ENCODE measurements around the gene MCF2L2. TPM values are rescaled to one million over a fixed set of nuclear protein-coding genes. Genes with fewer than 3 reads are reported as not detected.
"Not testable (repeated sequence)": the region's sequence is repeated elsewhere in the genome, so short reads cannot be mapped to it uniquely, and the experiment has no call there.

Gene MCF2L2
- total RNA-seq, 2 experiments from 2014 or later: 1.9 to 2.2 TPM

- no peak for DNase-seq
- H3K27ac Mint-ChIP-seq: no peak overlapping the region
- H3K27me3 Mint-ChIP-seq: peaks cover 4% of the 10 kb centered on the region
- peaks cover 2% of the 10 kb centered on the region for H3K36me3 Mint-ChIP-seq
- H3K4me3 Mint-ChIP-seq: no peak overlapping the region
- peaks cover 17% of the 10 kb centered on the region for H3K4me1 Mint-ChIP-seq
- no peaks in the 10 kb centered on the region for H3K9me3 Mint-ChIP-seq
Observed at GRCh38 chr3:183449791-183450190, 21.4 kb upstream of the MCF2L2 start.

GRCh38 chr3:183449391-183449790, 21.0 kb upstream of the MCF2L2 start:
- Mint-ChIP-seq H3K4me3 (no peak overlapping the region), H3K27ac (no peak overlapping the region), H3K27me3 (peaks cover 4% of the 10 kb centered on the region), H3K36me3 (peaks cover 2% of the 10 kb centered on the region), H3K9me3 (peaks cover 3% of the 10 kb centered on the region), H3K4me1 (peaks cover 17% of the 10 kb centered on the region)
- no peak for DNase-seq

- H3K36me3 Mint-ChIP-seq: peaks cover 3% of the 10 kb centered on the region
- peak overlapping the region; percentile 37 for H3K4me3 Mint-ChIP-seq
- H3K27me3 Mint-ChIP-seq: peaks cover 4% of the 10 kb centered on the region
- DNase-seq: no peak
- H3K27ac Mint-ChIP-seq: no peak overlapping the region
- H3K9me3 Mint-ChIP-seq: peaks cover 8% of the 10 kb centered on the region
- H3K4me1 Mint-ChIP-seq: peaks cover 17% of the 10 kb centered on the region
Observed at GRCh38 chr3:183448369-183449128, 20.1 kb upstream of the MCF2L2 start.

- DNase-seq: peak; percentile 82
- peaks cover 4% of the 10 kb centered on the region for H3K27me3 Mint-ChIP-seq
Observed at GRCh38 chr3:183447206-183448001, 19.0 kb upstream of the MCF2L2 start.

GRCh38 chr3:183446838-183447205, 18.4 kb upstream of the MCF2L2 start:
- H3K4me1 Mint-ChIP-seq: peaks cover 17% of the 10 kb centered on the region
- H3K27ac Mint-ChIP-seq: no peak overlapping the region
- H3K4me3 Mint-ChIP-seq: peak overlapping the region; percentile 93
- H3K27me3 Mint-ChIP-seq: peaks cover 4% of the 10 kb centered on the region
- DNase-seq: no peak
- H3K9me3 Mint-ChIP-seq: peaks cover 17% of the 10 kb centered on the region
- peaks cover 2% of the 10 kb centered on the region for H3K36me3 Mint-ChIP-seq

More at GRCh38 chr3:183447206-183448001, 19.0 kb upstream of the MCF2L2 start:
- H3K9me3 Mint-ChIP-seq: peaks cover 17% of the 10 kb centered on the region
- H3K4me1 Mint-ChIP-seq: peaks cover 17% of the 10 kb centered on the region
- peak overlapping the region; percentile 93 for H3K4me3 Mint-ChIP-seq
- H3K36me3 Mint-ChIP-seq: peaks cover 4% of the 10 kb centered on the region
- peak overlapping the region; percentile 63 for H3K27ac Mint-ChIP-seq

- peaks cover 2% of the 10 kb centered on the region for H3K36me3 Mint-ChIP-seq
- H3K4me1 Mint-ChIP-seq: peaks cover 13% of the 10 kb centered on the region
- H3K4me3 Mint-ChIP-seq: no peak overlapping the region
Observed at GRCh38 chr3:183444748-183445147, 16.3 kb upstream of the MCF2L2 start.

GRCh38 chr3:183443395-183444385, 15.3 kb upstream of the MCF2L2 start:
- Mint-ChIP-seq H3K27me3 (peaks cover under 1% of the 10 kb centered on the region), H3K4me1 (peaks cover 11% of the 10 kb centered on the region), H3K36me3 (peaks cover 2% of the 10 kb centered on the region), H3K27ac (no peak overlapping the region), H3K4me3 (no peak overlapping the region), H3K9me3 (peaks cover 17% of the 10 kb centered on the region)
- DNase-seq: no peak

More at GRCh38 chr3:183444748-183445147, 16.3 kb upstream of the MCF2L2 start:
- peaks cover 4% of the 10 kb centered on the region for H3K27me3 Mint-ChIP-seq
- peaks cover 17% of the 10 kb centered on the region for H3K9me3 Mint-ChIP-seq
- no peak overlapping the region for H3K27ac Mint-ChIP-seq
- no peak for DNase-seq

- Mint-ChIP-seq H3K9me3 (peaks cover 17% of the 10 kb centered on the region), H3K4me1 (peaks cover 6% of the 10 kb centered on the region), H3K36me3 (peaks cover 2% of the 10 kb centered on the region), H3K27ac (no peak overlapping the region), H3K27me3 (no peaks in the 10 kb centered on the region), H3K4me3 (no peak overlapping the region)
- DNase-seq: no peak
Observed at GRCh38 chr3:183442994-183443393, 14.6 kb upstream of the MCF2L2 start.

GRCh38 chr3:183440521-183440920, 12.1 kb upstream of the MCF2L2 start:
- H3K36me3 Mint-ChIP-seq, H3K4me3 Mint-ChIP-seq, H3K27ac Mint-ChIP-seq, H3K4me1 Mint-ChIP-seq, H3K27me3 Mint-ChIP-seq, DNase-seq: not testable (repeated sequence)
- peaks cover 17% of the 10 kb centered on the region for H3K9me3 Mint-ChIP-seq

GRCh38 chr3:183439515-183439914, 11.1 kb upstream of the MCF2L2 start:
- no peak overlapping the region for H3K4me3 Mint-ChIP-seq
- H3K27me3 Mint-ChIP-seq: no peaks in the 10 kb centered on the region
- DNase-seq: no peak
- peaks cover 15% of the 10 kb centered on the region for H3K9me3 Mint-ChIP-seq
- H3K36me3 Mint-ChIP-seq: peaks cover 2% of the 10 kb centered on the region
- peaks cover 3% of the 10 kb centered on the region for H3K4me1 Mint-ChIP-seq
- H3K27ac Mint-ChIP-seq: no peak overlapping the region

- no peak overlapping the region for H3K27ac Mint-ChIP-seq
- H3K4me1 Mint-ChIP-seq: peaks cover 3% of the 10 kb centered on the region
- peaks cover 11% of the 10 kb centered on the region for H3K9me3 Mint-ChIP-seq
- no peak overlapping the region for H3K4me3 Mint-ChIP-seq
- no peaks in the 10 kb centered on the region for H3K27me3 Mint-ChIP-seq
- no peak for DNase-seq
- H3K36me3 Mint-ChIP-seq: peaks cover 2% of the 10 kb centered on the region
Observed at GRCh38 chr3:183438735-183439134, 10.3 kb upstream of the MCF2L2 start.

- H3K4me1 Mint-ChIP-seq: peaks cover 3% of the 10 kb centered on the region
Observed at GRCh38 chr3:183437666-183438564, 9.5 kb upstream of the MCF2L2 start.

GRCh38 chr3:183437061-183437460, 8.6 kb upstream of the MCF2L2 start:
- H3K9me3 Mint-ChIP-seq: no peaks in the 10 kb centered on the region
- H3K4me1 Mint-ChIP-seq: peaks cover 3% of the 10 kb centered on the region
- H3K36me3 Mint-ChIP-seq: no peaks in the 10 kb centered on the region
- no peak overlapping the region for H3K27ac Mint-ChIP-seq
- DNase-seq: no peak
- H3K27me3 Mint-ChIP-seq: no peaks in the 10 kb centered on the region
- H3K4me3 Mint-ChIP-seq: no peak overlapping the region

More at GRCh38 chr3:183437666-183438564, 9.5 kb upstream of the MCF2L2 start:
- Mint-ChIP-seq H3K4me3 (no peak overlapping the region), H3K9me3 (peaks cover 3% of the 10 kb centered on the region), H3K27ac (no peak overlapping the region), H3K36me3 (no peaks in the 10 kb centered on the region), H3K27me3 (no peaks in the 10 kb centered on the region)
- DNase-seq: no peak

GRCh38 chr3:183435661-183436060, 7.2 kb upstream of the MCF2L2 start:
- Mint-ChIP-seq H3K9me3 (no peaks in the 10 kb centered on the region), H3K4me3 (no peak overlapping the region), H3K36me3 (no peaks in the 10 kb centered on the region), H3K27ac (no peak overlapping the region), H3K4me1 (peaks cover 13% of the 10 kb centered on the region), H3K27me3 (no peaks in the 10 kb centered on the region)
- no peak for DNase-seq

All from activated naive CD8-positive, alpha-beta T cell treated with anti-CD3 and anti-CD28 coated beads for 36 hours (primary cell).